IMR-90 (cell line): ENCODE measurements around the gene CKAP5. TPM values are rescaled to one million over a fixed set of nuclear protein-coding genes. Genes with fewer than 3 reads are reported as not detected.

Experiments used
- ATAC-seq: fragments of 200-7000 bp; cut with Tn5 transposase; 2 replicates; pipeline ENCODE4 v1.9.1; 2020; ENCODE audit warnings: low read depth, mild to moderate bottlenecking, moderate library complexity
- BruUV-seq: library from RNA; stranded (reverse); fragments of 400-500 nt; replicated peaks from 2 replicates; lab custom pipeline; 2021; lab: Mats Ljungman, UMichigan
- CTCF ChIA-PET: fragments of 300-600 bp; formaldehyde crosslinking; extraction: SDS; loops from one replicate; lab custom pipeline; 2021; ENCODE audit warnings: antibody characterized with exemption; lab: Yijun Ruan, JAX
- POLR2A ChIA-PET: fragments of 300-600 bp; sonication (Branson Sonifier 250); formaldehyde crosslinking; loops from one replicate; lab custom pipeline; 2022; ENCODE audit warnings: antibody characterized with exemption; ENCODE audit not compliant: unreplicated experiment; lab: Charles Lee
- DNase-seq: peaks from one replicate; pipeline ENCODE4 v3.0.0; 2013
- H2AFZ ChIP-seq: replicated peaks from 2 replicates; pipeline ENCODE3; 2013; ENCODE audit warnings: low read length, mild to moderate bottlenecking; ENCODE audit not compliant: poor library complexity
- H2AK5ac ChIP-seq: 2 replicates; pipeline ENCODE4 v1.6.1; 2013; ENCODE audit warnings: low read depth, low read length, inconsistent platforms
- H2AK9ac ChIP-seq: replicated peaks from 2 replicates; pipeline ENCODE3; 2013; ENCODE audit warnings: mild to moderate bottlenecking, low read depth, low read length, moderate library complexity; ENCODE audit not compliant: poor library complexity
- H2BK120ac ChIP-seq: 2 replicates; pipeline ENCODE4 v1.6.1; 2013; ENCODE audit warnings: low read depth, low read length, inconsistent platforms
- H2BK15ac ChIP-seq: 3 replicates; pipeline ENCODE4 v1.6.1; 2013; ENCODE audit warnings: low read depth, low read length, inconsistent platforms
- H2BK20ac ChIP-seq: 2 replicates; pipeline ENCODE4 v1.6.1; 2013; ENCODE audit warnings: low read depth, mild to moderate bottlenecking, inconsistent platforms, low read length, moderate library complexity
- H2BK5ac ChIP-seq: 2 replicates; pipeline ENCODE4 v1.6.1; 2013; ENCODE audit warnings: mild to moderate bottlenecking, low read depth, low read length, inconsistent platforms; ENCODE audit not compliant: poor library complexity, severe bottlenecking
- H3K14ac ChIP-seq: replicated peaks from 2 replicates; pipeline ENCODE4 v1.6.1; 2013; ENCODE audit warnings: low read depth, low read length, inconsistent platforms
- H3K18ac ChIP-seq: 2 replicates; pipeline ENCODE4 v1.6.1; 2013; ENCODE audit warnings: low read depth, low read length, control low read depth
- H3K23ac ChIP-seq: 2 replicates; pipeline ENCODE4 v1.6.1; 2013; ENCODE audit warnings: low read depth, low read length, inconsistent platforms
- H3K27ac ChIP-seq: 2 replicates; pipeline ENCODE4 v1.5.1; 2013; ENCODE audit warnings: mild to moderate bottlenecking, control low read depth, low read length; ENCODE audit not compliant: insufficient read depth
- H3K27me3 ChIP-seq: 2 replicates; pipeline ENCODE4 v1.6.1; 2013; ENCODE audit warnings: low read length; ENCODE audit not compliant: control insufficient read depth, insufficient read depth
- H3K36me3 ChIP-seq: 2 replicates; pipeline ENCODE4 v1.6.1; 2013; ENCODE audit warnings: low read length, mixed read lengths; ENCODE audit not compliant: control insufficient read depth, insufficient read depth
- H3K4ac ChIP-seq: 2 replicates; pipeline ENCODE4 v1.6.1; 2013; ENCODE audit warnings: low read depth, low read length, inconsistent platforms
- H3K4me1 ChIP-seq: 2 replicates; pipeline ENCODE4 v1.6.1; 2013; ENCODE audit warnings: low read length, mixed read lengths; ENCODE audit not compliant: control insufficient read depth, insufficient read depth
- H3K4me2 ChIP-seq: 2 replicates; pipeline ENCODE4 v1.6.1; 2013; ENCODE audit warnings: low read depth, mild to moderate bottlenecking, control low read depth, low read length, moderate library complexity
- H3K4me3 ChIP-seq: 2 replicates; pipeline ENCODE4 v1.5.1; 2013; ENCODE audit warnings: low read depth, mild to moderate bottlenecking, control low read depth, low read length, moderate library complexity; ENCODE audit not compliant: insufficient read depth
- H3K56ac ChIP-seq: 2 replicates; pipeline ENCODE4 v1.6.1; 2013; ENCODE audit warnings: low read length, inconsistent platforms; ENCODE audit not compliant: insufficient read depth; ENCODE audit errors: extremely low read depth
- H3K79me1 ChIP-seq, 2 experiments: 2 replicates each; pipeline ENCODE4 v1.6.1; 2013; ENCODE audit warnings: low read length in 2 of 2, inconsistent platforms in 1 of 2, low read depth in 1 of 2
- H3K9ac ChIP-seq: 2 replicates; pipeline ENCODE4 v1.6.1; 2013; ENCODE audit warnings: low read depth, low read length, control low read depth
- H3K9me1 ChIP-seq: 2 replicates; pipeline ENCODE4 v1.6.1; 2013; ENCODE audit warnings: low read length, inconsistent platforms; ENCODE audit not compliant: insufficient read depth
- H3K9me3 ChIP-seq: 2 replicates; pipeline ENCODE4 v1.6.1; 2013; ENCODE audit warnings: low read length; ENCODE audit not compliant: control insufficient read depth, insufficient read depth
- H4K20me1 ChIP-seq: 2 replicates; pipeline ENCODE4 v1.6.1; 2013; ENCODE audit warnings: low read length, inconsistent platforms; ENCODE audit not compliant: insufficient read depth
- H4K5ac ChIP-seq: 2 replicates; pipeline ENCODE4 v1.6.1; 2013; ENCODE audit warnings: mild to moderate bottlenecking, low read depth, low read length, control low read depth
- H4K8ac ChIP-seq, 2 experiments: 2 replicates each; pipeline ENCODE4 v1.6.1; 2013; ENCODE audit warnings: low read depth in 2 of 2, low read length in 2 of 2, control low read depth in 1 of 2, inconsistent platforms in 1 of 2
- H4K91ac ChIP-seq: 2 replicates; pipeline ENCODE4 v1.6.1; 2013; ENCODE audit warnings: low read depth, low read length, inconsistent platforms; ENCODE audit not compliant: insufficient read depth
- BHLHE40 ChIP-seq: fragments of 150-350 bp; IDR thresholded peaks from 2 replicates; pipeline ENCODE4 v1.6.1; 2016; ENCODE audit warnings: mild to moderate bottlenecking, low read depth, low read length
- ELK1 ChIP-seq: fragments of 150-350 bp; IDR thresholded peaks from 2 replicates; pipeline ENCODE4 v1.6.1; 2016; ENCODE audit warnings: low read depth, mild to moderate bottlenecking, low read length, moderate library complexity, borderline replicate concordance
- MAFK ChIP-seq: IDR thresholded peaks from 2 replicates; pipeline ENCODE4 v1.6.1; 2012; ENCODE audit warnings: low read depth, low read length, improper control_type of control experiment
- NFE2L2 ChIP-seq: fragments of 150-350 bp; IDR thresholded peaks from 2 replicates; pipeline ENCODE4 v1.6.1; 2016; ENCODE audit warnings: low read depth, mild to moderate bottlenecking, low read length
- RAD21 ChIP-seq: IDR thresholded peaks from 2 replicates; pipeline ENCODE4 v1.6.1; 2012; ENCODE audit warnings: low read length, improper control_type of control experiment
- RFX5 ChIP-seq: IDR thresholded peaks from 2 replicates; pipeline ENCODE4 v1.8.0; 2012; ENCODE audit warnings: low read depth, mild to moderate bottlenecking, low read length, moderate library complexity
- SMC3 ChIP-seq: fragments of 150-350 bp; IDR thresholded peaks from 2 replicates; pipeline ENCODE4 v1.6.1; 2016; ENCODE audit warnings: low read depth, mild to moderate bottlenecking, antibody characterized with exemption, low read length, moderate library complexity
- WGBS, 2 experiments: methylation state at CpG; one replicate each; pipeline versions ENCODE4 v1.1.5 to v1.1.7; 2013; ENCODE audit warnings: missing lambda C conversion rate in 2 of 2; ENCODE audit not compliant: insufficient read length in 1 of 2; ENCODE audit errors: extremely low coverage in 2 of 2; 5-methylcytosine and 5-hydroxymethylcytosine counted together
- dilution Hi-C: fragments of 300-500 bp; cut with HindIII; formaldehyde crosslinking; loops from one replicate; pipeline ENCODE4 v1.14.3; 2018; ENCODE audit warnings: low sequenced_read_pairs; ENCODE audit not compliant: unreplicated experiment
- in situ Hi-C: fragments of 300-500 bp; cut with MboI; formaldehyde crosslinking; loops from 3 replicates; pipeline ENCODE4 v1.14.3; 2019; ENCODE audit warnings: low sequenced_read_pairs, inconsistent platforms, mixed read lengths
- intact Hi-C: fragments of 100-400 bp; cut with micrococcal nuclease; formaldehyde crosslinking; loops from 2 replicates; pipeline ENCODE4 v1.10.0; 2022
- polyA plus RNA-seq, 3 experiments: library from polyadenylated mRNA; depleted of rRNA; stranded (reverse); fragments of >200 nt; gene quantifications; 2 replicates each; pipeline ENCODE4 v1.2.3, GENCODE V29; 2012; ENCODE audit warnings: low replicate concordance in 1 of 3
- total RNA-seq: library from RNA; depleted of rRNA; stranded (reverse); fragments of >200 nt; gene quantifications from 2 replicates; pipeline ENCODE4 v1.2.3, GENCODE V29; 2012

CKAP5 gene
- total and polyA plus RNA-seq, 2 of the 4 experiments (the other 2 are of a cell fraction) = 59.5 to 79.2 TPM

- no peak overlapping the region for H4K91ac ChIP-seq
- DNase-seq (peak; percentile 47), ATAC-seq (no peak)
- POLR2A ChIA-PET = no interaction called here
- H3K4me3 ChIP-seq = no peak overlapping the region
- no peak overlapping the region for H2BK15ac ChIP-seq
- no peaks in the 10 kb centered on the region for H3K36me3 ChIP-seq
- 0 out of 2 replicates have a peak, but pooled peaks cover under 1% of the 10 kb centered on the region for H3K9me1 ChIP-seq
- H3K27me3 ChIP-seq = no peaks in the 10 kb centered on the region
- no peak overlapping the region for H4K8ac ChIP-seq
- no peak overlapping the region for H3K27ac ChIP-seq
- no peak overlapping the region for H3K14ac ChIP-seq
- no peaks in the 10 kb centered on the region for H3K79me1 ChIP-seq
- intact Hi-C loops (no loop called here), dilution Hi-C loops (no loop called here), in situ Hi-C loops (no loop called here)
- H3K9me3 ChIP-seq = no peaks in the 10 kb centered on the region
- no peak overlapping the region for H2BK5ac ChIP-seq
- H3K9ac ChIP-seq = no peak overlapping the region
- H4K20me1 ChIP-seq = no peaks in the 10 kb centered on the region
- 0 out of 2 replicates have a peak overlapping the region, but pooled peaks have one; percentile 19 for H2BK20ac ChIP-seq
- WGBS, 2 experiments = 84% methylated on average over 8 of the region's 24 CpGs; no CpG with 5 or more reads in 1 of the 2 experiments
- no peak overlapping the region for H3K56ac ChIP-seq
- peak overlapping the region; percentile 33 for H2AFZ ChIP-seq
- no peak for TF ChIP-seq MAFK
- TF ChIP-seq BHLHE40 = peak; percentile 35; the same call in 1 of the 2 replicates
- no peak for TF ChIP-seq RFX5
- no peak for TF ChIP-seq ELK1
- TF ChIP-seq NFE2L2 = no peak
- TF ChIP-seq RAD21 = no peak
- TF ChIP-seq SMC3 = no peak
- no peak overlapping the region for H3K23ac ChIP-seq
- no peak overlapping the region for H2AK9ac ChIP-seq
- no TSS peak for BruUV-seq
- CTCF ChIA-PET = no interaction called here
- no peak overlapping the region for H3K18ac ChIP-seq
- no peak overlapping the region for H3K4me2 ChIP-seq
- no peak overlapping the region for H4K5ac ChIP-seq
- no peak overlapping the region; the same call in 1 of the 2 replicates for H2BK120ac ChIP-seq
- no peaks in the 10 kb centered on the region for H3K4me1 ChIP-seq
- H2AK5ac ChIP-seq = no peak overlapping the region
- no peak overlapping the region for H3K4ac ChIP-seq
These were observed 116.7 kb downstream of the CKAP5 start for GRCh38 chr11:46729110-46730027.
